Choroid plexus epithelial cell (primary cell): Measurements from ENCODE around the gene COL5A1.

Experiments used
- DNase-seq: peaks from one replicate; pipeline ENCODE4 v3.0.0-alpha.2; 2010; ENCODE audit warnings: low read depth
- H3K4me3 ChIP-seq: 2 replicates; pipeline ENCODE4 v1.5.1; 2011; ENCODE audit warnings: low read depth, mild to moderate bottlenecking, control low read depth, low read length, moderate library complexity
- CTCF ChIP-seq: conservative IDR thresholded peaks from 2 replicates; pipeline ENCODE4 v1.5.1; 2011; ENCODE audit warnings: low read depth, mild to moderate bottlenecking, control low read depth, inconsistent platforms, low read length, moderate library complexity

COL5A1 gene

GRCh38 chr9:134652291-134653225 is 11.0 kb downstream of the COL5A1 start:
- no peak overlapping the region for H3K4me3 ChIP-seq
- TF ChIP-seq CTCF, result no peak
- DNase-seq, result no peak

GRCh38 chr9:134653259-134654009 is 11.8 kb downstream of the COL5A1 start:
- DNase-seq, result no peak
- H3K4me3 ChIP-seq, result no peak overlapping the region
- no peak for TF ChIP-seq CTCF

- TF ChIP-seq CTCF, result no peak
- H3K4me3 ChIP-seq, result no peak overlapping the region
- no peak for DNase-seq
Measured at GRCh38 chr9:134655101-134655500, 13.5 kb downstream of the COL5A1 start.

GRCh38 chr9:134655586-134656333 is 14.2 kb downstream of the COL5A1 start:
- no peak for TF ChIP-seq CTCF
- no peak for DNase-seq
- no peak overlapping the region for H3K4me3 ChIP-seq

GRCh38 chr9:134656334-134657006 is 14.9 kb downstream of the COL5A1 start:
- DNase-seq, result no peak
- H3K4me3 ChIP-seq, result no peak overlapping the region
- peak; percentile 37 for TF ChIP-seq CTCF

GRCh38 chr9:134657666-134658377 is 16.2 kb downstream of the COL5A1 start:
- DNase-seq, result no peak
- no peak for TF ChIP-seq CTCF
- H3K4me3 ChIP-seq, result no peak overlapping the region
